GM23338 (cell line): Measurements from ENCODE around the gene GDF7. TPM values are rescaled to one million over a fixed set of nuclear protein-coding genes. Genes with fewer than 3 reads are reported as not detected.

Source experiments
- ATAC-seq: fragments of 200-7000 bp; cut with Tn5 transposase; 3 replicates; pipeline ENCODE4 v1.9.1; 2020
- DNase-seq: peaks from one replicate; pipeline ENCODE4 v3.0.0-alpha.2; 2015; ENCODE audit warnings: low spot score
- H2AFZ ChIP-seq: fragments of 200-600 bp; sonication (generic); 2 replicates; pipeline ENCODE4 v1.8.0; 2016; ENCODE audit warnings: antibody characterized with exemption, mild to moderate bottlenecking, moderate library complexity
- H3F3A ChIP-seq: fragments of 200-600 bp; sonication (generic); replicated peaks from 2 replicates; pipeline ENCODE4 v1.8.0; 2017; ENCODE audit warnings: antibody characterized with exemption, mixed run types, low read depth
- H3K27ac ChIP-seq: fragments of 200-600 bp; sonication (generic); 2 replicates; pipeline ENCODE4 v1.6.1; 2016; ENCODE audit warnings: low read depth
- H3K27me3 ChIP-seq: fragments of 200-600 bp; sonication (generic); 2 replicates; pipeline ENCODE4 v1.8.0; 2016; ENCODE audit warnings: mild to moderate bottlenecking, mixed run types, moderate library complexity; ENCODE audit not compliant: insufficient read depth
- H3K36me3 ChIP-seq: fragments of 200-600 bp; sonication (generic); 2 replicates; pipeline ENCODE4 v1.8.0; 2016; ENCODE audit warnings: mild to moderate bottlenecking; ENCODE audit not compliant: insufficient read depth
- H3K4me1 ChIP-seq: fragments of 200-600 bp; sonication (generic); 2 replicates; pipeline ENCODE4 v1.8.0; 2016; ENCODE audit warnings: mild to moderate bottlenecking, moderate library complexity; ENCODE audit not compliant: insufficient read depth
- H3K4me2 ChIP-seq: fragments of 200-600 bp; sonication (generic); 2 replicates; pipeline ENCODE4 v1.7.1; 2017; ENCODE audit warnings: mixed run types
- H3K4me3 ChIP-seq: fragments of 200-600 bp; sonication (generic); 2 replicates; pipeline ENCODE4 v1.6.1; 2016; ENCODE audit warnings: mixed run types
- H3K79me2 ChIP-seq: fragments of 200-600 bp; sonication (generic); replicated peaks from 2 replicates; pipeline ENCODE4 v1.8.0; 2017; ENCODE audit warnings: mild to moderate bottlenecking; ENCODE audit not compliant: insufficient read depth
- H3K9me2 ChIP-seq: fragments of 200-600 bp; sonication (generic); 2 replicates; pipeline ENCODE4 v1.8.0; 2017; ENCODE audit not compliant: insufficient read depth
- H4K20me1 ChIP-seq: fragments of 200-600 bp; sonication (generic); replicated peaks from 2 replicates; pipeline ENCODE4 v1.8.0; 2017; ENCODE audit warnings: mild to moderate bottlenecking; ENCODE audit not compliant: insufficient read depth
- H3K27ac Mint-ChIP-seq: 2 replicates; pipeline ENCODE4 v1.8.0; 2020; ENCODE audit warnings: inconsistent platforms, mild to moderate bottlenecking, moderate library complexity, mixed read lengths
- H3K27me3 Mint-ChIP-seq: 3 replicates; pipeline ENCODE4 v1.8.0; 2022; ENCODE audit warnings: low read depth, mild to moderate bottlenecking, moderate library complexity, mixed read lengths, inconsistent platforms; ENCODE audit not compliant: insufficient read depth, poor library complexity
- H3K36me3 Mint-ChIP-seq: 3 replicates; pipeline ENCODE4 v1.8.0; 2021; ENCODE audit warnings: low read depth, mild to moderate bottlenecking, inconsistent platforms, moderate library complexity, mixed read lengths
- H3K4me1 Mint-ChIP-seq: 3 replicates; pipeline ENCODE4 v1.8.0; 2020; ENCODE audit warnings: mild to moderate bottlenecking, inconsistent platforms, mixed read lengths
- H3K4me3 Mint-ChIP-seq: 3 replicates; pipeline ENCODE4 v1.8.0; 2021; ENCODE audit warnings: moderate library complexity, mild to moderate bottlenecking, inconsistent platforms, mixed read lengths
- H3K9me3 Mint-ChIP-seq: 3 replicates; pipeline ENCODE4 v1.8.0; 2020; ENCODE audit warnings: moderate library complexity, mild to moderate bottlenecking, inconsistent platforms, mixed read lengths
- CREB1 ChIP-seq: fragments of 250-450 bp; sonication (Bioruptor Pico); IDR thresholded peaks from 2 replicates; pipeline ENCODE4 v1.5.0; 2020; ENCODE audit warnings: low read depth, mild to moderate bottlenecking, moderate library complexity
- ETS1 ChIP-seq: IDR thresholded peaks from 2 replicates; pipeline ENCODE4 v1.6.1; 2016; ENCODE audit warnings: antibody characterized with exemption
- EZH2 ChIP-seq: fragments of 200-600 bp; sonication (generic); IDR thresholded peaks from one replicate; pipeline ENCODE4 v1.8.0; 2017; ENCODE audit warnings: antibody characterized with exemption, mild to moderate bottlenecking, low read depth; ENCODE audit not compliant: unreplicated experiment
- EZH2phosphoT487 ChIP-seq: fragments of 200-600 bp; sonication (generic); IDR thresholded peaks from one replicate; pipeline ENCODE4 v1.8.1; 2018; ENCODE audit warnings: antibody characterized with exemption; ENCODE audit not compliant: unreplicated experiment
- JUNB ChIP-seq: IDR thresholded peaks from one replicate; pipeline ENCODE4 v1.6.1; 2016; ENCODE audit warnings: antibody characterized with exemption; ENCODE audit not compliant: unreplicated experiment
- POLR2AphosphoS5 ChIP-seq: IDR thresholded peaks from 2 replicates; pipeline ENCODE4 v1.6.1; 2016; ENCODE audit warnings: antibody characterized with exemption, low read depth
- STAT1 ChIP-seq: IDR thresholded peaks from one replicate; pipeline ENCODE4 v1.6.1; 2016; ENCODE audit warnings: antibody characterized with exemption; ENCODE audit not compliant: unreplicated experiment
- ZNF114 ChIP-seq: fragments of 250-450 bp; sonication (Bioruptor Pico); IDR thresholded peaks from 2 replicates; pipeline ENCODE4 v1.5.0; 2020; ENCODE audit warnings: mild to moderate bottlenecking, moderate library complexity
- ZNF331 ChIP-seq: fragments of 250-450 bp; sonication (Bioruptor Pico); IDR thresholded peaks from 2 replicates; pipeline ENCODE4 v1.5.0; 2020; ENCODE audit warnings: low read depth, mild to moderate bottlenecking, moderate library complexity
- ZNF462 ChIP-seq: fragments of 250-450 bp; sonication (Bioruptor Pico); IDR thresholded peaks from 2 replicates; pipeline ENCODE4 v1.5.0; 2020; ENCODE audit warnings: mild to moderate bottlenecking, moderate library complexity
- polyA plus RNA-seq: library from polyadenylated mRNA; unstranded; fragments of >200 nt; fragmentation: Nextera tagmentation; extraction: Ambion mirVana; gene quantifications from 2 replicates; pipeline ENCODE4 v1.2.1, GENCODE V29; 2016
- total RNA-seq: library from RNA; depleted of rRNA; stranded (reverse); fragments of >200 nt; shearing (Covaris generic); gene quantifications from 2 replicates; pipeline ENCODE4 v1.2.3, GENCODE V29; 2014

Gene GDF7
- total and polyA plus RNA-seq, 2 experiments from 2014 or later = 0.19 to 0.52 TPM

GRCh38 chr2:20702563-20702962 is 35.6 kb downstream of the GDF7 start (continued):
- TF ChIP-seq ZNF462 = no peak

GRCh38 chr2:20704886-20705285 is 37.9 kb downstream of the GDF7 start:
- ATAC-seq (no peak), DNase-seq (no peak)
- Mint-ChIP-seq H3K4me1 (no peaks in the 10 kb centered on the region), H3K9me3 (no peaks in the 10 kb centered on the region), H3K27me3 (no peaks in the 10 kb centered on the region), H3K36me3 (no peaks in the 10 kb centered on the region), H3K27ac (no peak overlapping the region), H3K4me3 (no peak overlapping the region)
- Histone ChIP-seq H3K9me2 (0 out of 2 replicates have a peak, but pooled peaks cover 3% of the 10 kb centered on the region), H3K4me3 (no peak overlapping the region), H3K79me2 (no peaks in the 10 kb centered on the region; the same call in 1 of the 2 replicates), H3K27ac (no peak overlapping the region), H4K20me1 (no peaks in the 10 kb centered on the region; the same call in 1 of the 2 replicates), H3K36me3 (no peaks in the 10 kb centered on the region), H3K4me2 (no peak overlapping the region), H3K27me3 (no peaks in the 10 kb centered on the region), H3K4me1 (no peaks in the 10 kb centered on the region), H3F3A (no peaks in the 10 kb centered on the region), H2AFZ (no peak overlapping the region)
- TF ChIP-seq STAT1 (no peak), ZNF331 (no peak), CREB1 (CRISPR knock-in tag) (no peak), ETS1 (no peak), EZH2phosphoT487 (no peak), ZNF114 (CRISPR knock-in tag) (no peak), JUNB (no peak), ZNF462 (no peak), EZH2 (no peak), POLR2AphosphoS5 (no peak)
